AG09309 (cell line): ENCODE measurements around the gene KIAA0930.
A peak's percentile ranks its signal among the peaks of the same experiment; 100 is the strongest.

ENCODE experiments used
- DNase-seq: peaks from one replicate; pipeline ENCODE4 v3.0.0-alpha.2; 2010; ENCODE audit warnings: low read depth
- H3K4me3 ChIP-seq: 2 replicates; pipeline ENCODE4 v1.5.1; 2011; ENCODE audit warnings: mild to moderate bottlenecking, low read depth, low read length, moderate library complexity; ENCODE audit not compliant: control insufficient read depth
- TF ChIP-seq, protein P1 (sequence below): IDR thresholded peaks from 2 replicates; pipeline ENCODE4 v1.5.1; 2011; ENCODE audit warnings: mild to moderate bottlenecking, low read depth, low read length, inconsistent platforms; ENCODE audit not compliant: insufficient read depth, control insufficient read depth; ENCODE audit errors: missing control alignments

Gene KIAA0930

GRCh38 chr22:45240104-45240809, 437 bp downstream of the KIAA0930 start:
- no peak for DNase-seq
- peak overlapping the region; percentile 75 for H3K4me3 ChIP-seq
- TF ChIP-seq, protein P1, sequence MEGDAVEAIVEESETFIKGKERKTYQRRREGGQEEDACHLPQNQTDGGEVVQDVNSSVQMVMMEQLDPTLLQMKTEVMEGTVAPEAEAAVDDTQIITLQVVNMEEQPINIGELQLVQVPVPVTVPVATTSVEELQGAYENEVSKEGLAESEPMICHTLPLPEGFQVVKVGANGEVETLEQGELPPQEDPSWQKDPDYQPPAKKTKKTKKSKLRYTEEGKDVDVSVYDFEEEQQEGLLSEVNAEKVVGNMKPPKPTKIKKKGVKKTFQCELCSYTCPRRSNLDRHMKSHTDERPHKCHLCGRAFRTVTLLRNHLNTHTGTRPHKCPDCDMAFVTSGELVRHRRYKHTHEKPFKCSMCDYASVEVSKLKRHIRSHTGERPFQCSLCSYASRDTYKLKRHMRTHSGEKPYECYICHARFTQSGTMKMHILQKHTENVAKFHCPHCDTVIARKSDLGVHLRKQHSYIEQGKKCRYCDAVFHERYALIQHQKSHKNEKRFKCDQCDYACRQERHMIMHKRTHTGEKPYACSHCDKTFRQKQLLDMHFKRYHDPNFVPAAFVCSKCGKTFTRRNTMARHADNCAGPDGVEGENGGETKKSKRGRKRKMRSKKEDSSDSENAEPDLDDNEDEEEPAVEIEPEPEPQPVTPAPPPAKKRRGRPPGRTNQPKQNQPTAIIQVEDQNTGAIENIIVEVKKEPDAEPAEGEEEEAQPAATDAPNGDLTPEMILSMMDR, result no peak

DNA sequence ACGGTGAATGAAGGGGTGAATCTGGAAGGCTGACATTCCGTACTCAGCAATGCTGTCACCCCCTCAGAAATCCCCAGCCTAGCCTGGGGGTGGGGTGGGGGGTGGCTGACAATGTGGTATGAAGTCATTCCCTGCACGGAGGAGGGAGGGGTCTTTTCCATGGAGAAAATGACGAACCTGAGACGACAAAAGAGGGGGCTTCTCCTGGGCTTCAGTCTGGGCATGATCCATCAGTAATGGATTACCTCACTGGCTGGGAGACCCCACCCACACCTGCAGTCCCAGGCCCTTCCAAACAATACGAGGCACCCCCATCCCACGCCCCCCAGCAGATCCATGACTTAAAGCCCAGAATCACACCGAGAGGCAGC, 1.0 kb downstream of the KIAA0930 start:
- peak overlapping the region; percentile 75 for H3K4me3 ChIP-seq
- DNase-seq, result no peak
- TF ChIP-seq, protein P1, result no peak

DNA sequence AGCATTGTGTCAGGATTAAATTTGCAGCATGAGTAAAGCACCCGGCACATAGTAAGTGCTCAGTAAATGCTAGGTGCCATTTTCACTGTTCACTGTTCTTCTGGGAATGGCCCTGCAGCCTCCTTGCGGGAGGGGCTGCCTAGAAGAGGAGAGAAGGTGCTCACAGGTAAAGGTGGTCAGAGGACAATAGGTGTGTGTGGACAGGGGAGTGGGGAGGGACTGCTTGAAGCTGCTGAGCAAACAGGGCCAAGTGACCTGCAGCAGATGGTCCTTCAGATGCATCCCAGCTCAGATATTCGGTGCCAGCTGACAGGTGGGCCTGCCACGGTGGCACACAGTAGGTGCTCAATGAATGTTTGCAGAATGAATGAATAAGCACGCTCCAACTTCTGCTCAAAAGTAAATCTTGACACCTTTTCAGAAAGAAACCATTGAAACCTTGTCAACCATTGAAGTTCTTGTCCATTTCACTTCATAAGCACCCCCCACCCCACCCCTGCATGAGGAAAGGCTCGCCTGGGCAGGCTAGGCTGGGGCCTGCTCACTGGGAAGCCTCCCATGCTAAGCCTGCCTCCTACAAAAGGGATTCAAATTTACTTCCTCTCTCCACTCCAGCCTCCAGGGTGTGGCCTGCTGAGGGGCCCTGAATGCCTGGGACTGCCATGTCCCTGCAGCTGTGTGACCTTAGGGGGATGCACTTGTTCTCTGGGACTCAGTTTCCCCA, 1.6 kb downstream of the KIAA0930 start:
- no peak for DNase-seq
- TF ChIP-seq, protein P1, result no peak
- H3K4me3 ChIP-seq, result no peak overlapping the region

DNA sequence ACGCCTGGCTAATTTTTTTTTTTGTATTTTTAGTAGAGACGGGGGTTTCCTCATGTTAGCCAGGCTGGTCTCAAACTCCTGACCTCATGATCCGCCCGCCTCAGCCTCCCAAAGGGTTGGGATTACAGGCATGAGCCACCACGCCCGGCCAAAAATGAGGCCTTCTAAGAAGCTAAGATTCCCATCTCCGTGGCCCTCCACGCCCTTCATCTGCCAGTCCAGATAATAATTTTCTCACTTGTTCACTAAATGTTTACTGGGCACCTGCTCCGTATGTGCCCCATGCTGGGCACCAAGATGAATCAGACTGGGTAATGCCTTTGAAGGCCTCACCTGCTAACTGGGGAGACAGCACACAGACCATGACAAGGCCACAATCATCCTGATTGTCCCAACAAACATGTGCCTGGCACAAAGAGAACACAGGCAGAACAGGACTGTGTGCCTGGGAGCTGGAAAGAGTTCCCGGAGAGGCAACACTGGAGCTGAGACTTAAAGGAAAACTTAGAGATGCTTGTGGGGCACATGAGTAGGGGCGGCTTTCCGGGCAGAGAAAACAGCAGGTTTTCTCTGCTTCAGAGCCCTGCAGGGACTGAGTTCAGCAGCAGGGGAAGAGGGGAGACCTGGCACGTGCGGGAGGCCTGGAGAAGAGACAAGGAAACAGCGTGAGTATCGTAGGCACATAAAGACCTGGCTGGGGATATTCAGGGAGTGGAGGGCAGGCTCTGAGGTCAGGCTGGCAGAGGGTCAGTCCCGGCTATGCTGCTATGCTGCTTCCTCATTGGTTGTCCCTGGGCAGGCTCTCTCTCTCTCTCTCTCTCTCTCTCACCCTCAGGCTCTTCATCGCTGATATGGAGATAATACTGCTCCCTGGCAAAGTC, 2.4 kb downstream of the KIAA0930 start:
- H3K4me3 ChIP-seq, result no peak overlapping the region
- no peak for DNase-seq
- TF ChIP-seq, protein P1, result no peak

DNA sequence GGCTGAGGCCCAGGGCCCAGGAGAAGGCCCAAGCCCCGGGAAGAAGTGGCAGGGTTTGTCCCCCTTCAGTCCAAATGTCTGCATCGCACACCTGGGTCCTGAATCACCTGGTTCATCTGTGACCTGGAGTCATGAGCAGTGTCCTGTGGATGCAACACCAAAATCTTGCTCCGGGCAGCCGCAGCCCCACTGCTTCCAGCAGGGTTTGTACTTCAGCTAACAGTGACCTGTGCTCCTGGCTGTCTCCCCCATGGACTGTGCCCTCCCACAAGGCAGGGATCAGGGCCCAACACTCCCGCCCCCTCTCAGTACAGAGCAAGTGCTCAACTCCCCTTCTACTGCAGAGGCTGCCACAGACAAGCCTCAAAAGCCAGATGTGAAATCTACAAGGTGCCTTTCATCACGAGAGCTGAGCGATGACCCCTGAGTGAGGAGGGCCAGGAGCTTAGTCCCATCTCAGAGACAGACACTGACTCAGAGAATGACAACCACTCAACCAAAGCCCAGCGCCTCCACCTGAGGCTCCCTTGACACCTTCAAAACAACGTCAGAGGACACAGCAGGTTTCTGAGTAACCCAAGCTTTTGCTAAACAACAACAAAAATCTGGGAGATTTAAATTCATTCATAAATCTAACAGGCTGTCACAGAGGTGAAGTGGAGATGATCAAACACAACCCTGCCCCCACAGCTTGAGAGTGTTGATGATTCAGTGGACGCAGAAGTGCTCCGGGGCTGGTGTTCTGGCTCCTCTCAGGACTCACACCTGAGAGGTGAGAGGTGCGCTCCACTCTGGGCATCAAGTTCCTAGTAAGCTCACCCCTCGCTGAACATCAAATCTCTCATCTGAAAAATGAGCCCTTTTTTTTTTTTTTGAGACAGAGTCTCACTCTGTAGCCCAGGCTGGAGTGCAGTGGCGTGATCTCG, 3.4 kb downstream of the KIAA0930 start:
- DNase-seq, result no peak
- TF ChIP-seq, protein P1, result no peak
- H3K4me3 ChIP-seq, result no peak overlapping the region

DNA sequence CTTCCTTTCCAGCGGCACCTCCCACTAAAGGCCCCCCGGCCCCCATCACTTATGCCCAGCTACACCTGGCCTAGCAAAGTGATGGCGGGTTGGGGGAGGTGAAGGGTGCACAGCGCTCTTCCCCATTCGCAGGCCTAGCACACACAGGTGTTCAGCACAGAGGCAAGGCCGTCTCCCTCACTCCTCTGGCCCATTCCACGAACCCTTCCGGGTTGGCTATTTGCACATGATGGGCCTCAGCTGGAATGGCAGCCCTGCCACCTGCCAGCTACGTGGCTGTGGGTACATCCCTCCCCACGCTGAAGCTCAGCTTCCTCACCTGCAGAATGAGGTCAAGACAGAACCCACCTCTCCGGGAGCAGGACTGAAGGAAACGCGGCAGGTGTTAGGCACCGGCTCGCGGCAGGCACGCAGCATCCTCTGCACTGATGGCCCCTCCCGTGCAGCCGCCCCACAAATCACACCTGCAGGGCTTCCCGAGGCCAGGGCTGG, 4.8 kb downstream of the KIAA0930 start:
- H3K4me3 ChIP-seq, result no peak overlapping the region
- TF ChIP-seq, protein P1, result no peak
- no peak for DNase-seq
